HepG2 (cell line): ENCODE results near the gene TOM1L2. TPM values are rescaled to one million over a fixed set of nuclear protein-coding genes. Genes with fewer than 3 reads are reported as not detected.

ENCODE experiments used
- CBX5 ChIP-seq: sonication (generic); formaldehyde crosslinking; IDR thresholded peaks from 2 replicates; pipeline ENCODE4 v1.4.0; 2020; ENCODE audit warnings: missing genetic modification reagents, borderline replicate concordance
- CCDC6 ChIP-seq: sonication (generic); formaldehyde crosslinking; IDR thresholded peaks from 2 replicates; pipeline ENCODE4 v1.8.1; 2022; ENCODE audit warnings: mild to moderate bottlenecking, missing genetic modification reagents, moderate library complexity
- ELF3 ChIP-seq: IDR thresholded peaks from 2 replicates; pipeline ENCODE4 v1.6.1; 2016; ENCODE audit warnings: missing genetic modification reagents, missing compliant biosample characterization
- ERF ChIP-seq: IDR thresholded peaks from 2 replicates; pipeline ENCODE4 v1.6.1; 2018; ENCODE audit warnings: missing biosample characterization, missing genetic modification reagents
- ETV5 ChIP-seq: IDR thresholded peaks from 2 replicates; pipeline ENCODE4 v1.6.1; 2018; ENCODE audit warnings: missing biosample characterization, missing genetic modification reagents, inconsistent platforms, borderline replicate concordance
- FOSL2 ChIP-seq: sonication (generic); formaldehyde crosslinking; IDR thresholded peaks from 2 replicates; pipeline ENCODE4 v1.4.0; 2020; ENCODE audit warnings: missing genetic modification reagents
- GFI1 ChIP-seq: sonication (generic); formaldehyde crosslinking; IDR thresholded peaks from 2 replicates; pipeline ENCODE4 v1.5.0; 2020; ENCODE audit warnings: missing genetic modification reagents, mild to moderate bottlenecking, borderline replicate concordance
- KLF9 ChIP-seq: IDR thresholded peaks from 2 replicates; pipeline ENCODE4 v1.6.1; 2016; ENCODE audit warnings: low read depth
- NBN ChIP-seq: fragments of 450-650 bp; conservative IDR thresholded peaks from 2 replicates; pipeline ENCODE4 v1.6.1; 2017
- NONO ChIP-seq, 2 experiments: fragments of 450-650 bp in 1 of 2; sonication (generic) in 1 of 2; formaldehyde crosslinking in 1 of 2; IDR thresholded peaks in 1 of 2; conservative IDR thresholded peaks in 1 of 2; 2 replicates each; pipeline versions ENCODE4 v1.6.1 to v1.8.0; 2017 to 2022; ENCODE audit warnings: mild to moderate bottlenecking in 1 of 2, missing genetic modification reagents in 1 of 2, moderate library complexity in 1 of 2
- TGIF2 ChIP-seq: IDR thresholded peaks from 2 replicates; pipeline ENCODE4 v1.6.1; 2016; ENCODE audit warnings: control low read depth, missing compliant biosample characterization
- XBP1 ChIP-seq: sonication (generic); formaldehyde crosslinking; IDR thresholded peaks from 2 replicates; pipeline ENCODE4 v1.5.0; 2020; ENCODE audit warnings: missing genetic modification reagents
- ZNF124 ChIP-seq: sonication (generic); formaldehyde crosslinking; IDR thresholded peaks from 2 replicates; pipeline ENCODE4 v1.4.0; 2020; ENCODE audit warnings: missing genetic modification reagents
- ZNF207 ChIP-seq: fragments of 450-650 bp; IDR thresholded peaks from 2 replicates; pipeline ENCODE4 v1.6.1; 2016; ENCODE audit warnings: antibody characterized with exemption, borderline replicate concordance
- ZNF549 ChIP-seq: sonication (generic); formaldehyde crosslinking; IDR thresholded peaks from 2 replicates; pipeline ENCODE4 v1.5.0; 2020; ENCODE audit warnings: missing genetic modification reagents
- polyA plus RNA-seq, 8 experiments: library from polyadenylated mRNA; depleted of rRNA in 3 of 8; stranded (reverse) in 7 of 8; unstranded in 1 of 8; fragments of >200 nt; fragmentation: Illumina TruSeq in 4 of 8; extraction: Trizol in 4 of 8; gene quantifications; 2 replicates each; pipeline versions ENCODE4 v1.2.1 to v1.2.3, GENCODE V29; 2011 to 2016; ENCODE audit warnings: low read depth in 4 of 8, missing spikeins in 1 of 8, mixed read lengths in 1 of 8; ENCODE audit not compliant: insufficient read depth in 1 of 8
- total RNA-seq, 5 experiments: library from RNA; depleted of rRNA; stranded (reverse); fragments of >200 nt; fragmentation: Illumina TruSeq; extraction: Trizol; gene quantifications; 2 replicates each; pipeline ENCODE4 v1.2.3, GENCODE V29; 2016; ENCODE audit warnings: low read depth in 1 of 5
- TF ChIP-seq, protein P1 (sequence below): sonication (generic); formaldehyde crosslinking; conservative IDR thresholded peaks from 2 replicates; pipeline ENCODE4 v1.4.0; 2020; ENCODE audit warnings: mild to moderate bottlenecking, missing genetic modification reagents, moderate library complexity
- TF ChIP-seq, protein P2 (sequence below): sonication (generic); formaldehyde crosslinking; IDR thresholded peaks from 2 replicates; pipeline ENCODE4 v1.5.0; 2020; ENCODE audit warnings: mild to moderate bottlenecking, missing genetic modification reagents
- TF ChIP-seq, protein P3 (sequence below): IDR thresholded peaks from 2 replicates; pipeline ENCODE4 v1.6.1; 2018; ENCODE audit warnings: missing genetic modification reagents, mild to moderate bottlenecking, missing compliant biosample characterization
- TF ChIP-seq, protein P4 (sequence below): sonication (generic); formaldehyde crosslinking; IDR thresholded peaks from 2 replicates; pipeline ENCODE4 v1.4.0; 2020; ENCODE audit warnings: missing genetic modification reagents

Gene TOM1L2
- total and polyA plus RNA-seq, 2 of the 13 experiments (the other 11 are each of a cell fraction or from before 2014, with no cell fraction given), result 4.7 to 7.4 TPM

DNA sequence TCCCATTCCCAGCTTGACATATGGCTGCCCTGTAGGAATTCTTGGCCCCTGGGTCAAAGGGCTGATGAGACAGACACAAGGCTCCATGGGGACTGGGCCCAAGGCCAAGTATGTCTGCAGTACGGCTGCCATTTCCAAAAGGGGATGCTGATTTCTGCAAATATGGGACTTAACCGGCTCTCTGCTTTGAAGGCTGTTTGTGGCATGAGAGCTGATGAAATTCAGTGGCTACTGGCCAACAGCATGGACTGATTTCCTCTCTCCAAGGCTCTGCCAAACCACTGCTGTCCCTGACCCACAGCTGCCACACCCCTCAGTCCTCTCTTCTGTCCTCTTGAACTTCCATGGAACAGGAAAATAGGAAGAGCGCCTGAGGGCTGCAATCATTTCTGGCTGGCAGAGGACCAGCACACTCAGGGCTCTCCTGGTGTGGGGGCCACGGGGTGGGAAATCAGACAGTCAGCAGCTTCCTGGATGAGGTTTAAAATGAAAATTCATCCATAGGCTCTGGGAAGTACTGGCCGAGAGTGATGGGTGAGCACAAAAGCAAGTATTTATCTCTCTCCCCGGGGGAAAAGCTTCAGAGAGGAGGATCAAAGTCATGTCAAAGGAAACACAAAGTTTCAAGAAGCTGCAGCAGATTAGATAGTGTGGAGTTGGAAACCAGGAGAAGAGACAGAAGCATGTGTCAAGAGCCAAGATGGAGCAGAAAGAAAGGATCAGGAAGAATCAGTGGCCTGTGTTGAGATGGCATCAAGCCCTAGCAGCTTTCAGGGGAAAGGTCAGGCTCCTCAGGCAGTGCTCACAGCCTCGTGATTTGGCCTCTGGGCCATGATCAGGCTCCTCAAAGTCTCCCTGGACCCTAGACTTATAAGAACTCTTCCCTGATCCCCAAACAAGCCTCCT is 71.3 kb downstream of the TOM1L2 start (continued):
- TF ChIP-seq, protein P1, sequence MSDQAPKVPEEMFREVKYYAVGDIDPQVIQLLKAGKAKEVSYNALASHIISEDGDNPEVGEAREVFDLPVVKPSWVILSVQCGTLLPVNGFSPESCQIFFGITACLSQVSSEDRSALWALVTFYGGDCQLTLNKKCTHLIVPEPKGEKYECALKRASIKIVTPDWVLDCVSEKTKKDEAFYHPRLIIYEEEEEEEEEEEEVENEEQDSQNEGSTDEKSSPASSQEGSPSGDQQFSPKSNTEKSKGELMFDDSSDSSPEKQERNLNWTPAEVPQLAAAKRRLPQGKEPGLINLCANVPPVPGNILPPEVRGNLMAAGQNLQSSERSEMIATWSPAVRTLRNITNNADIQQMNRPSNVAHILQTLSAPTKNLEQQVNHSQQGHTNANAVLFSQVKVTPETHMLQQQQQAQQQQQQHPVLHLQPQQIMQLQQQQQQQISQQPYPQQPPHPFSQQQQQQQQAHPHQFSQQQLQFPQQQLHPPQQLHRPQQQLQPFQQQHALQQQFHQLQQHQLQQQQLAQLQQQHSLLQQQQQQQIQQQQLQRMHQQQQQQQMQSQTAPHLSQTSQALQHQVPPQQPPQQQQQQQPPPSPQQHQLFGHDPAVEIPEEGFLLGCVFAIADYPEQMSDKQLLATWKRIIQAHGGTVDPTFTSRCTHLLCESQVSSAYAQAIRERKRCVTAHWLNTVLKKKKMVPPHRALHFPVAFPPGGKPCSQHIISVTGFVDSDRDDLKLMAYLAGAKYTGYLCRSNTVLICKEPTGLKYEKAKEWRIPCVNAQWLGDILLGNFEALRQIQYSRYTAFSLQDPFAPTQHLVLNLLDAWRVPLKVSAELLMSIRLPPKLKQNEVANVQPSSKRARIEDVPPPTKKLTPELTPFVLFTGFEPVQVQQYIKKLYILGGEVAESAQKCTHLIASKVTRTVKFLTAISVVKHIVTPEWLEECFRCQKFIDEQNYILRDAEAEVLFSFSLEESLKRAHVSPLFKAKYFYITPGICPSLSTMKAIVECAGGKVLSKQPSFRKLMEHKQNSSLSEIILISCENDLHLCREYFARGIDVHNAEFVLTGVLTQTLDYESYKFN (CRISPR knock-in tag), result peak; percentile 74
- no peak for TF ChIP-seq ZNF207
- no peak for TF ChIP-seq ZNF549
- peak; percentile 64 for TF ChIP-seq FOSL2 (CRISPR knock-in tag)
- peak; percentile 88; the same call in 1 of the 2 replicates for TF ChIP-seq CBX5 (CRISPR knock-in tag)
- TF ChIP-seq, protein P2, sequence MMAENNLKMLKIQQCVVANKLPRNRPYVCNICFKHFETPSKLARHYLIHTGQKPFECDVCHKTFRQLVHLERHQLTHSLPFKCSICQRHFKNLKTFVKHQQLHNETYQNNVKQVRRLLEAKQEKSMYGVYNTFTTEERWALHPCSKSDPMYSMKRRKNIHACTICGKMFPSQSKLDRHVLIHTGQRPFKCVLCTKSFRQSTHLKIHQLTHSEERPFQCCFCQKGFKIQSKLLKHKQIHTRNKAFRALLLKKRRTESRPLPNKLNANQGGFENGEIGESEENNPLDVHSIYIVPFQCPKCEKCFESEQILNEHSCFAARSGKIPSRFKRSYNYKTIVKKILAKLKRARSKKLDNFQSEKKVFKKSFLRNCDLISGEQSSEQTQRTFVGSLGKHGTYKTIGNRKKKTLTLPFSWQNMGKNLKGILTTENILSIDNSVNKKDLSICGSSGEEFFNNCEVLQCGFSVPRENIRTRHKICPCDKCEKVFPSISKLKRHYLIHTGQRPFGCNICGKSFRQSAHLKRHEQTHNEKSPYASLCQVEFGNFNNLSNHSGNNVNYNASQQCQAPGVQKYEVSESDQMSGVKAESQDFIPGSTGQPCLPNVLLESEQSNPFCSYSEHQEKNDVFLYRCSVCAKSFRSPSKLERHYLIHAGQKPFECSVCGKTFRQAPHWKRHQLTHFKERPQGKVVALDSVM, result 0 out of 2 replicates have a peak, but pooled peaks have one; percentile 15
- TF ChIP-seq ETV5 (CRISPR knock-in tag), result peak; percentile 52; the same call in 1 of the 2 replicates
- TF ChIP-seq CCDC6 (CRISPR knock-in tag), result peak; percentile 51; the same call in 1 of the 2 replicates
- peak; percentile 43; the same call in 1 of the 2 replicates for TF ChIP-seq ZNF124 (CRISPR knock-in tag)
- TF ChIP-seq, protein P3, sequence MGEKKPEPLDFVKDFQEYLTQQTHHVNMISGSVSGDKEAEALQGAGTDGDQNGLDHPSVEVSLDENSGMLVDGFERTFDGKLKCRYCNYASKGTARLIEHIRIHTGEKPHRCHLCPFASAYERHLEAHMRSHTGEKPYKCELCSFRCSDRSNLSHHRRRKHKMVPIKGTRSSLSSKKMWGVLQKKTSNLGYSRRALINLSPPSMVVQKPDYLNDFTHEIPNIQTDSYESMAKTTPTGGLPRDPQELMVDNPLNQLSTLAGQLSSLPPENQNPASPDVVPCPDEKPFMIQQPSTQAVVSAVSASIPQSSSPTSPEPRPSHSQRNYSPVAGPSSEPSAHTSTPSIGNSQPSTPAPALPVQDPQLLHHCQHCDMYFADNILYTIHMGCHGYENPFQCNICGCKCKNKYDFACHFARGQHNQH (CRISPR knock-in tag), result 0 out of 2 replicates have a peak, but pooled peaks have one; percentile 32
- TF ChIP-seq KLF9 (CRISPR knock-in tag), result peak; percentile 82; the same call in 1 of the 2 replicates
- TF ChIP-seq, protein P4, sequence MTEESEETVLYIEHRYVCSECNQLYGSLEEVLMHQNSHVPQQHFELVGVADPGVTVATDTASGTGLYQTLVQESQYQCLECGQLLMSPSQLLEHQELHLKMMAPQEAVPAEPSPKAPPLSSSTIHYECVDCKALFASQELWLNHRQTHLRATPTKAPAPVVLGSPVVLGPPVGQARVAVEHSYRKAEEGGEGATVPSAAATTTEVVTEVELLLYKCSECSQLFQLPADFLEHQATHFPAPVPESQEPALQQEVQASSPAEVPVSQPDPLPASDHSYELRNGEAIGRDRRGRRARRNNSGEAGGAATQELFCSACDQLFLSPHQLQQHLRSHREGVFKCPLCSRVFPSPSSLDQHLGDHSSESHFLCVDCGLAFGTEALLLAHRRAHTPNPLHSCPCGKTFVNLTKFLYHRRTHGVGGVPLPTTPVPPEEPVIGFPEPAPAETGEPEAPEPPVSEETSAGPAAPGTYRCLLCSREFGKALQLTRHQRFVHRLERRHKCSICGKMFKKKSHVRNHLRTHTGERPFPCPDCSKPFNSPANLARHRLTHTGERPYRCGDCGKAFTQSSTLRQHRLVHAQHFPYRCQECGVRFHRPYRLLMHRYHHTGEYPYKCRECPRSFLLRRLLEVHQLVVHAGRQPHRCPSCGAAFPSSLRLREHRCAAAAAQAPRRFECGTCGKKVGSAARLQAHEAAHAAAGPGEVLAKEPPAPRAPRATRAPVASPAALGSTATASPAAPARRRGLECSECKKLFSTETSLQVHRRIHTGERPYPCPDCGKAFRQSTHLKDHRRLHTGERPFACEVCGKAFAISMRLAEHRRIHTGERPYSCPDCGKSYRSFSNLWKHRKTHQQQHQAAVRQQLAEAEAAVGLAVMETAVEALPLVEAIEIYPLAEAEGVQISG, result peak; percentile 54; the same call in 1 of the 2 replicates
- 0 out of 2 replicates have a peak, but pooled peaks have one; percentile 30 for TF ChIP-seq ERF (CRISPR knock-in tag)
- no peak for TF ChIP-seq XBP1
- no peak for TF ChIP-seq NBN
- peak; percentile 76 for TF ChIP-seq GFI1 (CRISPR knock-in tag)
- 0 out of 2 replicates have a peak, but pooled peaks have one; percentile 31 for TF ChIP-seq TGIF2 (CRISPR knock-in tag)
- TF ChIP-seq NONO (IDR thresholded peaks at IDR 0.05), result no peak
- no peak for TF ChIP-seq NONO (CRISPR knock-in tag; conservative IDR thresholded peaks at IDR 0.05)
- peak; percentile 73 for TF ChIP-seq ELF3 (CRISPR knock-in tag)
